Measurements from ENCODE around the gene SCPEP1. TPM values are rescaled to one million over a fixed set of nuclear protein-coding genes. Genes with fewer than 3 reads are reported as not detected.
"Not testable (repeated sequence)": the region's sequence is repeated elsewhere in the genome, so short reads cannot be mapped to it uniquely, and the experiment has no call there.

SCPEP1 gene
- total RNA-seq = 10 to 100 TPM; 21.0 to 47.6 TPM

- ATAC-seq (peak; percentile 96), DNase-seq (peak; percentile 88)
- Mint-ChIP-seq H3K4me3 (peak within 1 kb of the TSS; percentile 80), H3K27ac (peak within 1 kb of the TSS; percentile 88), H3K36me3 (no peaks in the 10 kb centered on the region), H3K4me1 (peaks cover 19% of the 10 kb centered on the region), H3K9me3 (ENCODE audit: low read depth) (no peaks in the 10 kb centered on the region), H3K27me3 (peaks cover 30% of the 10 kb centered on the region)
- CTCF ChIA-PET = interaction anchor here (0.8 to 2.5 kb wide), 8 partner anchors 11 to 158 kb away, joined by 3 to 7 read pairs (median 4); partner anchors contain the start of genes AKAP1 and COIL
Measured at GRCh38 chr17:56977673-56978395, at the start of gene SCPEP1. Gene SCPEP1 (plus strand): TSS chr17:56978131. CDS start chr17:56978160, 29 bp downstream.

GRCh38 chr17:56928586-56928985, 49.3 kb upstream of the SCPEP1 start:
- DNase-seq = no peak
- peaks cover 6% of the 10 kb centered on the region for H3K27me3 Mint-ChIP-seq
- no peak for ATAC-seq
- H3K36me3 Mint-ChIP-seq = peaks cover 35% of the 10 kb centered on the region
- peaks cover 2% of the 10 kb centered on the region for H3K4me1 Mint-ChIP-seq
- no peak overlapping the region for H3K27ac Mint-ChIP-seq
- CTCF ChIA-PET = no interaction called here
- H3K4me3 Mint-ChIP-seq = no peak overlapping the region
- peaks cover 8% of the 10 kb centered on the region for H3K9me3 Mint-ChIP-seq (ENCODE audit: low read depth)

- Mint-ChIP-seq H3K4me3 (no peak overlapping the region), H3K36me3 (peaks cover 43% of the 10 kb centered on the region), H3K27ac (no peak overlapping the region), H3K9me3 (ENCODE audit: low read depth) (peaks cover 4% of the 10 kb centered on the region), H3K27me3 (peaks cover 6% of the 10 kb centered on the region), H3K4me1 (peaks cover 11% of the 10 kb centered on the region)
- DNase-seq (no peak), ATAC-seq (no peak)
- CTCF ChIA-PET = interaction anchor here (0.9 kb wide), 1 partner anchor 16 kb away, joined by 3 read pairs; no protein-coding TSS in a partner anchor
Measured at GRCh38 chr17:56929362-56929969, 48.5 kb upstream of the SCPEP1 start.

GRCh38 chr17:56930739-56931337, 47.1 kb upstream of the SCPEP1 start:
- Mint-ChIP-seq H3K36me3 (peaks cover 54% of the 10 kb centered on the region), H3K27me3 (no peaks in the 10 kb centered on the region), H3K9me3 (ENCODE audit: low read depth) (peaks cover 4% of the 10 kb centered on the region), H3K27ac (no peak overlapping the region), H3K4me1 (peaks cover 16% of the 10 kb centered on the region), H3K4me3 (no peak overlapping the region)
- ATAC-seq (no peak), DNase-seq (no peak)
- CTCF ChIA-PET = no interaction called here

- Mint-ChIP-seq H3K4me3 (no peak overlapping the region), H3K4me1 (peaks cover 31% of the 10 kb centered on the region), H3K27ac (no peak overlapping the region), H3K9me3 (ENCODE audit: low read depth) (peaks cover 4% of the 10 kb centered on the region), H3K36me3 (peaks cover 69% of the 10 kb centered on the region), H3K27me3 (no peaks in the 10 kb centered on the region)
- DNase-seq (no peak), ATAC-seq (no peak)
- CTCF ChIA-PET = interaction anchor here (1.2 kb wide), 1 partner anchor 113 kb away, joined by 7 read pairs; no protein-coding TSS in a partner anchor
Measured at GRCh38 chr17:56933151-56933745, 44.7 kb upstream of the SCPEP1 start.

- ATAC-seq (peak; percentile 27), DNase-seq (no peak)
- H3K9me3 Mint-ChIP-seq (ENCODE audit: low read depth) = peaks cover 4% of the 10 kb centered on the region
- H3K4me3 Mint-ChIP-seq = no peak overlapping the region
- CTCF ChIA-PET = interaction anchor here (1.2 kb wide), 1 partner anchor 114 kb away, joined by 7 read pairs; no protein-coding TSS in a partner anchor
- peaks cover 33% of the 10 kb centered on the region for H3K4me1 Mint-ChIP-seq
- H3K27ac Mint-ChIP-seq = peak overlapping the region; percentile 69
- H3K36me3 Mint-ChIP-seq = peaks cover 71% of the 10 kb centered on the region
- H3K27me3 Mint-ChIP-seq = no peaks in the 10 kb centered on the region
Measured at GRCh38 chr17:56933868-56934267, 44.1 kb upstream of the SCPEP1 start.

GRCh38 chr17:56934280-56934679, 43.7 kb upstream of the SCPEP1 start:
- Mint-ChIP-seq H3K9me3 (ENCODE audit: low read depth) (peaks cover 4% of the 10 kb centered on the region), H3K27me3 (no peaks in the 10 kb centered on the region), H3K27ac (peak overlapping the region; percentile 69), H3K4me3 (no peak overlapping the region), H3K36me3 (peaks cover 72% of the 10 kb centered on the region), H3K4me1 (peaks cover 35% of the 10 kb centered on the region)
- ATAC-seq = peak; percentile 83
- DNase-seq = peak; percentile 79
- CTCF ChIA-PET = interaction anchor here (1.2 kb wide), 1 partner anchor 114 kb away, joined by 7 read pairs; no protein-coding TSS in a partner anchor

GRCh38 chr17:56935461-56935860, 42.5 kb upstream of the SCPEP1 start:
- Mint-ChIP-seq H3K9me3 (ENCODE audit: low read depth) (peaks cover 4% of the 10 kb centered on the region), H3K4me1 (peaks cover 38% of the 10 kb centered on the region), H3K27me3 (no peaks in the 10 kb centered on the region), H3K27ac (no peak overlapping the region), H3K36me3 (peaks cover 72% of the 10 kb centered on the region), H3K4me3 (no peak overlapping the region)
- ATAC-seq (no peak), DNase-seq (no peak)
- CTCF ChIA-PET = interaction anchor here (1.3 to 2.0 kb wide), 2 partner anchors 13 to 116 kb away, joined by 3 to 7 read pairs; no protein-coding TSS in a partner anchor

- no peak for ATAC-seq
- peaks cover 38% of the 10 kb centered on the region for H3K4me1 Mint-ChIP-seq
- no peak overlapping the region for H3K27ac Mint-ChIP-seq
- peaks cover 67% of the 10 kb centered on the region for H3K36me3 Mint-ChIP-seq
- DNase-seq = no peak
- H3K4me3 Mint-ChIP-seq = no peak overlapping the region
- no peaks in the 10 kb centered on the region for H3K9me3 Mint-ChIP-seq (ENCODE audit: low read depth)
- CTCF ChIA-PET = interaction anchor here (0.8 to 2.0 kb wide), 5 partner anchors 9 to 119 kb away, joined by 3 to 7 read pairs (median 3); no protein-coding TSS in a partner anchor
- H3K27me3 Mint-ChIP-seq = no peaks in the 10 kb centered on the region
Measured at GRCh38 chr17:56936697-56937322, 41.1 kb upstream of the SCPEP1 start.

- Mint-ChIP-seq H3K27ac (peak overlapping the region; percentile 61), H3K36me3 (peaks cover 61% of the 10 kb centered on the region), H3K4me3 (no peak overlapping the region), H3K9me3 (ENCODE audit: low read depth) (no peaks in the 10 kb centered on the region), H3K27me3 (no peaks in the 10 kb centered on the region), H3K4me1 (peaks cover 38% of the 10 kb centered on the region)
- peak; percentile 11 for ATAC-seq
- DNase-seq = no peak
- CTCF ChIA-PET = interaction anchor here (0.7 kb wide), 1 partner anchor 118 kb away, joined by 3 read pairs; no protein-coding TSS in a partner anchor
Measured at GRCh38 chr17:56937687-56938086, 40.2 kb upstream of the SCPEP1 start.

- not testable (repeated sequence) for DNase-seq; H3K9me3 Mint-ChIP-seq (ENCODE audit: low read depth); H3K4me3 Mint-ChIP-seq; H3K27me3 Mint-ChIP-seq; ATAC-seq
- CTCF ChIA-PET = interaction anchor here (0.7 kb wide), 1 partner anchor 118 kb away, joined by 3 read pairs; no protein-coding TSS in a partner anchor
- Mint-ChIP-seq H3K36me3 (peaks cover 57% of the 10 kb centered on the region), H3K27ac (peak overlapping the region; percentile 61), H3K4me1 (peaks cover 37% of the 10 kb centered on the region)
Measured at GRCh38 chr17:56938206-56938605, 39.7 kb upstream of the SCPEP1 start.

GRCh38 chr17:56939869-56940484, 38.0 kb upstream of the SCPEP1 start:
- peak overlapping the region; percentile 49 for H3K27ac Mint-ChIP-seq
- no peaks in the 10 kb centered on the region for H3K9me3 Mint-ChIP-seq (ENCODE audit: low read depth)
- DNase-seq (no peak), ATAC-seq (peak; percentile 66)
- no peak overlapping the region for H3K4me3 Mint-ChIP-seq
- H3K4me1 Mint-ChIP-seq = peaks cover 24% of the 10 kb centered on the region
- CTCF ChIA-PET = interaction anchor here (0.7 to 2.6 kb wide), 13 partner anchors 12 to 160 kb away, joined by 3 to 49 read pairs (median 4); partner anchors contain the start of genes C17orf67, DGKE and TRIM25
- H3K27me3 Mint-ChIP-seq = no peaks in the 10 kb centered on the region
- H3K36me3 Mint-ChIP-seq = peaks cover 50% of the 10 kb centered on the region

Data from activated CD8-positive, alpha-beta memory T cell treated with anti-CD3 and anti-CD28 coated beads, Interleukin-2, amount 10 ng/mL, durations not matched to agents 7 days and 5 days (primary cell).